SJSA1 (cell line): Measurements from ENCODE around the gene ADAMTS2. TPM values are rescaled to one million over a fixed set of nuclear protein-coding genes. Genes with fewer than 3 reads are reported as not detected.

Experiments
- DNase-seq, 2 experiments: peaks; one replicate each; pipeline ENCODE4 v3.0.0-alpha.2; 2015 to 2020; ENCODE audit warnings: low spot score in 2 of 2, low read depth in 1 of 2
- H3K27ac ChIP-seq: fragments of 250-450 bp; sonication (Bioruptor Pico); 2 replicates; pipeline ENCODE4 v1.5.1; 2020; ENCODE audit warnings: mild to moderate bottlenecking, moderate library complexity
- H3K27me3 ChIP-seq: fragments of 250-450 bp; sonication (Bioruptor Pico); replicated peaks from 2 replicates; pipeline ENCODE4 v1.5.1; 2020; ENCODE audit warnings: mild to moderate bottlenecking, moderate library complexity
- H3K36me3 ChIP-seq: fragments of 250-450 bp; sonication (Bioruptor Pico); 2 replicates; pipeline ENCODE4 v1.5.1; 2020; ENCODE audit warnings: mild to moderate bottlenecking
- H3K4me1 ChIP-seq: fragments of 250-450 bp; sonication (Bioruptor Pico); replicated peaks from 2 replicates; pipeline ENCODE4 v1.6.1; 2021; ENCODE audit warnings: mild to moderate bottlenecking
- H3K4me3 ChIP-seq: fragments of 250-450 bp; sonication (Bioruptor Pico); 2 replicates; pipeline ENCODE4 v1.5.1; 2020; ENCODE audit warnings: mild to moderate bottlenecking
- H3K9me3 ChIP-seq: fragments of 250-450 bp; sonication (Bioruptor Pico); replicated peaks from 2 replicates; pipeline ENCODE4 v1.5.1; 2020; ENCODE audit warnings: mild to moderate bottlenecking
- total RNA-seq: library from RNA; depleted of rRNA; stranded (reverse); fragments of >200 nt; shearing (Covaris generic); gene quantifications from 2 replicates; pipeline ENCODE4 v1.2.3, GENCODE V29; 2014

Gene ADAMTS2
- total RNA-seq, 1 experiment from 2014 or later = 4.9 TPM

DNA sequence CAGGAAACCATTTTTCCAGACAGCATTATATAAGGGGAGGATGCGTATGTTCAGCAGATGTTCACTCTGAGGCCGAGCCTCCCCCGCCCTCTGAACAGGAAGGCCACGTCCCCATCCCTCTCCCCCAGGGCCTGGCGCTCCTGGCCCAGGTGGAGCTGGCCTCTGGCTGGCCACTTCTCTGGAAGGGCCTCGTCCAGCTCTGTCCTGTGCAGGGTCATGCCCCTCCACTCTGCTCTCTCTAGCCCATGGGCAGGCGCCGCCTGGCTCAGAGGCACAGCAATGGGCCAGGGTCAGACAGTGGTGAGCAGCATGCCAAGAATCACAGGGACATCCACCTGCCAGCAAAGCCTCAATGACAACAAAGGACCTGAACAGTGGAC, 34.2 kb downstream of the ADAMTS2 start:
- Histone ChIP-seq H3K9me3 (peaks cover 58% of the 10 kb centered on the region), H3K4me3 (no peak overlapping the region), H3K27me3 (no peaks in the 10 kb centered on the region), H3K36me3 (no peaks in the 10 kb centered on the region), H3K4me1 (no peaks in the 10 kb centered on the region), H3K27ac (no peak overlapping the region)
- no peak for DNase-seq

DNA sequence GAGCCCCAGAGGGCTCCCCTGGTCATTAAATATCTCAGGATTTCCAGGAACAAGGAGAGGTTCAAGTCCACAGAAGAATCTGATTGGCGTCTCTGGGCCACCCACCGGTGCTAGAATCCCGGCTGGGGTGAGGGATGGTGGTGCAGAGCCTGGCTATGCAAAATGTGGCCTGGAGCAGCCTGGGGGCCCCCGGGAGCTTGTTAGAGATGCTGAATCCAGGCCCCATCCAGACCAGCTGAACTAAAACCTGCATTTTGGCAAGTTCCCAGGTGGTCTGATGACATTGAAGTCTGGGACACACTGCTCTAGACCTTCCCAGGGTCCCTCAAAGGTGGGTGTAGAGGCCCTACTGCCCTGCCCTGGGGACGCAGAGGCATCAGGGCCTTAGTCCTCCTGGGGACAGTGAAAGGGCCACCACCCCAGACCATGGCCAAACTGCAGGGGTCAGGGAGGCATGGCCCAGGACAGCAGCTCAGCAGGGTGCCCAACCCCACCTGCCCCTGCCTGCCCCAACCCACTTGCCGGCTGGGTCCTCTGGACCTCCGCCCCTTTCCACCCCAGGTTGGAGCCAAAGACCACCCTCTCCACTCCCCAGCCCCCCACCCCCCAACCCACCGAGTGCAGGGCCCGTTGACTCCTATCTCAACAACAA, 34.7 kb downstream of the ADAMTS2 start:
- Histone ChIP-seq H3K27me3 (no peaks in the 10 kb centered on the region), H3K9me3 (peaks cover 54% of the 10 kb centered on the region), H3K4me3 (no peak overlapping the region), H3K27ac (no peak overlapping the region), H3K36me3 (no peaks in the 10 kb centered on the region), H3K4me1 (no peaks in the 10 kb centered on the region)
- no peak for DNase-seq

DNA sequence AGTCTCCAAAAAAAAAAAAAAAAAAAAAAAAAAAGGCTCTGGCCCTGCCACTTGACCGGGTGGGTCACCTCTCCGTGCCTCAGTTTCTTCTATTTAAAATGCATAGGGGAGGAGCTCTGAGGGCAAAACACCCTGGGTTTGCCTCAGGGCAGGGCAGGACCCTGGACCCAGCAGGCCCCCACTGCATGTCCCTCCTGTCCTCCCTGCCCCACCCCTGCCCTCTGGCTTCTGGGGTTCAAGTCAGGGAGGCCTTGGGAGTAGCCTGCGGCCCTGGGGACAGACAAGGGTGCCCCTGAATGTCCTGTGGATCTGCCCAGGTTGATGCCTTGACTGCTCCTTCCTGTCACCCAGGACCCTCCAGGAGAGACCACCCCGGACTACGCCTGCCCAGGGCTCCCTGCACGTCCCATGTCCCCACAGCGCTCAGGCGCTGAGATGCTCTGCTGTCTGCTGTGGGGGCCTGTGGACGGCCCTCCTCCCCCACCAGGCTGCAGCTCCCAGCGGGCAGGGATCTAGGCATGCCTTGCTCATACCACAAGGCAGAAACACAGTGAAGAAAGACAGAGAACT, 35.4 kb downstream of the ADAMTS2 start:
- no peaks in the 10 kb centered on the region for H3K36me3 ChIP-seq
- H3K9me3 ChIP-seq = peaks cover 49% of the 10 kb centered on the region
- no peaks in the 10 kb centered on the region for H3K4me1 ChIP-seq
- H3K27ac ChIP-seq = no peak overlapping the region
- H3K4me3 ChIP-seq = no peak overlapping the region
- DNase-seq = no peak
- H3K27me3 ChIP-seq = no peaks in the 10 kb centered on the region

DNA sequence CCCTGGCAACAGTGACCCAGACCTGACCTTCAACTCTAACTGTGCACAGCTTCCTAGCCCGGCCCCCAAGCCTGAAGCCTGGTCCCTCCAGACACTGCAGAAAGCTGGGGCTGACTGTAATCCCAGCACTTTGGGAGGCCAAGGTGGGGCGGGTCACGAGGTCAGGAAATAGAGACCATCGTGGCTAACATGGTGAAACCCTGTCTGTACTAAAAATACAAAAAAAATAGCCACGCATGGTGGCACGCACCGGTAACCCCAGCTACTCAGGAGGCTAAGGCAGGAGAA, 35.9 kb downstream of the ADAMTS2 start:
- Histone ChIP-seq H3K36me3 (no peaks in the 10 kb centered on the region), H3K27ac (no peak overlapping the region), H3K9me3 (peaks cover 46% of the 10 kb centered on the region), H3K4me1 (no peaks in the 10 kb centered on the region), H3K27me3 (no peaks in the 10 kb centered on the region), H3K4me3 (no peak overlapping the region)
- no peak for DNase-seq

DNA sequence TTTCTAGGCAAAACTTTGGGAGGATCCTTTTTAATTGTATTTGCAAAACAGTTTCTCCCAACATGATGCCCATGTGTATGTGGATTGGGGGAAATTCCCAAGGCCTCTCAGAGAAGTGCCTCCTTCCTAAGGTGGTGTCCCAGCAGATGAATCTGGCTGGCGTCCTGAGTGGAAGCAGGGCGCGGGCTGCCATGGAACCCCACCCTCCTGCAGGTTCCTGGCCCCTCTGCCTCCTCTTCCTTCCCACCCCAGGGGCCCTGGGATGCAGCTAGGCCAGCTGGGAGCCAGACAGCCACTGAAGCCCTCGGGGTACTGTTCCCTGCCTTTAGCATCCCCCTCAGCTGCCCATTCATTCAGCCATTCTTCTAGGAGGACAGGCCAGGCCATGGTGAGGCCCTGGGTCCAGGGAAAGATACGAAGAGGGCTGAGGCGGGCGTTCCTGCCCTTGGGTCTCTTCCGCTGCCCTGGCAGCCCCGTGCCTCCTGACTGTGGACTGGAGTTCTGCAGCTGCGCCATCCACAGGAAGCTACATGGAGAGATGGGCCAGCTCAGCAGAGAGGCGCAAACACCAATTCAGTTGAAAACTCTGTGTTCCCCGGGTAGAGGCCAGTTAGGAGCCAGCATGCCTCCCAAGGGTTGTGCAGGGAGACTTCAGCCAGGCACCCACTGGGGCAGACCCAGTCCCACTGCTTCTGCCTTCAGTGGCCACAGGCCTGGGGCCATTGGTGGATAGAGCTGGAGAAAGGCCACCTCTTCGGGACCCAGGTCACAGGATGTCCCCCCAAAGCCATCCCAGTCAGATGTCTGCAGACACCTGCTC, 36.5 kb downstream of the ADAMTS2 start:
- peaks cover 48% of the 10 kb centered on the region for H3K9me3 ChIP-seq
- no peak overlapping the region for H3K4me3 ChIP-seq
- no peaks in the 10 kb centered on the region for H3K27me3 ChIP-seq
- H3K4me1 ChIP-seq = peaks cover 2% of the 10 kb centered on the region; the same call in 1 of the 2 replicates
- no peaks in the 10 kb centered on the region for H3K36me3 ChIP-seq
- DNase-seq = no peak
- H3K27ac ChIP-seq = no peak overlapping the region

DNA sequence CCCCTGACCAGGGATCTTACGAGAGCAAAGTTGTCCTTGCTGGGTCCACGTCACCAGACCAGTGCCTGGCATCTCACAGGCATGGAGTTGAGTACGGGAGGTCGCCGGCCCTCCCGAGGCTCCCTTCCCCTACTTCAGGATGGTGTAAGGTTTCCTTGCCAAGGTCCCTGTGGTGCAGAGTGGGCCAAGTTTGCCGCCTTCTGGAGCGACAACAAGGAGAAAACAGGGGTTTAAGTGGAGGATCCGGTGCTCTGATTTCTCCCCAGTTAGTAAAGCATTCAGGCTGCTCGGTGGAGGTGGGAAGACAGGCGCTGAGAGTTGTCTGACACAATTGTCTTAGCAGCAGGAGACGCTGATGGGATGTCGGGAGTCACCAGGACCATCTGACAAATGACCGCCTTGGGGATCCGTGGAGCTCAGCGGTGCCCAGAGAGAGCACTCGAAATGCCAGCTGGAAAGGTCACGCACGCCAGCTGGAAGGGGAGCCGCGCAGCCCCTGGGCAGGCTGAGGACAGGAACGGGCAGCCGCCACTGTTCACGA, 37.3 kb downstream of the ADAMTS2 start:
- H3K36me3 ChIP-seq = no peaks in the 10 kb centered on the region
- H3K9me3 ChIP-seq = peaks cover 55% of the 10 kb centered on the region
- H3K27ac ChIP-seq = no peak overlapping the region
- no peak overlapping the region for H3K4me3 ChIP-seq
- H3K27me3 ChIP-seq = no peaks in the 10 kb centered on the region
- H3K4me1 ChIP-seq = peaks cover 9% of the 10 kb centered on the region; the same call in 1 of the 2 replicates
- DNase-seq = no peak

DNA sequence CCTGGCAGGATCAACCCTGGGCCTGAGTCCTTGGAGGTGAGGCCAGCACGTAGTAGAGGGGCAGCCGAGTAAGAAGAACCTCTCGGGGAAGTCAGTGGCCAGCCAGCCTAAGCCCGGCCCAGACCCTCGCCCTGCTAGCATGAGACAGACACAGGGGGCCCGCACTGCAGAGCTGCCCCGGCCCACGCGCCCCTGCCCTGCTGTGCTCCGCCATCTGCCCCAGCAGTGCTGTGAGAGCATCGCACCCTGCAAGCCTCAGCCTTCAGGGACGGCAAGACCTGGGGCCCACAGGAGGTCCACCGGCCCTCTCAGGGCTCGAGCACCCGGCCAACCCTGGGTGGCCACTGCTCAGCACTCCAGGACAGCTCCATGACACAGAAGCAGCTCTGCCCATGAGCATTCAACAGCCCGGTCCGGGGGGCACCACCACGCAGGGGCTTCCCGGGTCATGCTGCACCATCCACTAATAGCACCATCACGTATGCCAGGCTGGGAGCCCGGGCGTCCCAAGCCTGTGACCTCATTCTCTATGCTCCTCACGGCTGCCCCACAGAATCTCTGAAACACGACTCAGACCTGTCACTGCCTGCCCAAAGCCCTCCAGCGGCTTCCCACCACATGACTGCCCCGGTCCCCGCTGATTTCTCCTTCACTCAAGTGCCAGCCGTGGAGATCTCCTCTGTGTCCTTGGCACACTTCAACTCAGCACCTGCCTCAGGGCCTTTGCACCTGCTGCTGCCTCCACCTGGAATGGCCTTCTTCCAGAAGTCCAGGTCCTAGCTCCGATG, 38.1 kb downstream of the ADAMTS2 start:
- Histone ChIP-seq H3K4me1 (peaks cover 9% of the 10 kb centered on the region; the same call in 1 of the 2 replicates), H3K27ac (no peak overlapping the region)
- DNase-seq = no peak

DNA sequence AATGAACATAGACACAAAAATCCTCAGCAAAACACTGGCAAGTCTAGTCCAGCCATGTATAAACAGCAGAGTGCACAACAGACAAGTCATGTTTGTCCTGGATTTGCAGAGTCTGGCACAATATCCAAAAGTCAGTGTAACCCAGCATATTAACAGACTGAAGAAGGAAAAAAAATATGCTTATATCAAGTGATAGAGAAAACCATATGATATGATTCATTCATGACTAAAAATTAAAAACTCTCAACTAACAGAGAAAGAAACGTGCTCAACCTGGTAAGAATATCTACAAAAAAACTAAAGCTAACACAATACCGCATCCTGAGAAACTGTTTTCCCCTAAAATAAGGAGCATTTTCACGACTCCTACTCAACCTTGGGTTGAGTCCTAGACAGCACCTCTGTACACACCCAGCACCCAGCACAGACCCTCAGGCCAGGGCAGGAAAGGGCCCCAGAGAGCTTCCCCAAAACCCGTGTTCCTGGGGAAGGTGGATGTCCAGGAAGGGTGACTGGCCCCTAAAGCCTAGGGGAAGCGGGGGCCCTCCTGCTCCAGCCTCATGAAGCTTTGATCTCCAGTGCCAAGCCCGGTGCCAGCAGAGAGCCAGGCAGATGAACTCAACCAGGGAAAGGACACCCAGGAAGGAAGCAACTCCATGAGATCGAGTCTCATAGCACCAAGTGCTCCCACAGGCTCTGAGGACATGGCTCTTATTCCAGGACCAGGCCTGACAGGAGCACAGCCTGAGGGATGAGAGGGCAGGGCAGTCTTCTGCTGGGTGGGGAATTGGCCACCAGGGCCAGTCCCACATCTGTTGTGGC, 38.9 kb downstream of the ADAMTS2 start:
- DNase-seq = no peak
- Histone ChIP-seq H3K27me3 (no peaks in the 10 kb centered on the region), H3K9me3 (peaks cover 52% of the 10 kb centered on the region), H3K36me3 (no peaks in the 10 kb centered on the region), H3K27ac (no peak overlapping the region), H3K4me3 (no peak overlapping the region), H3K4me1 (peaks cover 9% of the 10 kb centered on the region; the same call in 1 of the 2 replicates)

More for the DNA sequence above, 38.1 kb downstream of the ADAMTS2 start:
- Histone ChIP-seq H3K9me3 (peaks cover 51% of the 10 kb centered on the region), H3K4me3 (no peak overlapping the region), H3K27me3 (no peaks in the 10 kb centered on the region), H3K36me3 (no peaks in the 10 kb centered on the region)

DNA sequence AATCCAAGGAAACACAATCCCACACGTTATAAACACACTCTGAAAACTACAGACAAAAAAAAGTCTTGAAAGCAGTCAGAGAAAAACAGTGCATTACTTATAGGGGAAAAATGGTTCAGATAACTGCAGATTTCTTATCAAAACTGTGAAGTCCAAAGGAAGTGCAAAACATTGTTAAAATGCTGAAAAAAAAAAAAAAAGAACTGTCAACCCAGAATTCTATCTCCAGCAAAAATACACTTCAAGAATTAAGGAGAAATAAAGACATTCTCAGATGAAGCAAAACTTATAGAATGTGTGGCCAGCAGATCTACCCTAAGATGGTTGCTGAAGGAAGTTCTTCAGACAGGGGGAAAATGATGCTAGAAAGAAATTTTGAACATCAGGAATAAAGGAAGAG, 40.4 kb downstream of the ADAMTS2 start:
- H3K9me3 ChIP-seq = peaks cover 54% of the 10 kb centered on the region
- H3K4me1 ChIP-seq = peaks cover 9% of the 10 kb centered on the region; the same call in 1 of the 2 replicates
- no peak overlapping the region for H3K4me3 ChIP-seq
- H3K27me3 ChIP-seq = no peaks in the 10 kb centered on the region
- no peaks in the 10 kb centered on the region for H3K36me3 ChIP-seq
- DNase-seq = no peak
- H3K27ac ChIP-seq = peak overlapping the region; percentile 18

DNA sequence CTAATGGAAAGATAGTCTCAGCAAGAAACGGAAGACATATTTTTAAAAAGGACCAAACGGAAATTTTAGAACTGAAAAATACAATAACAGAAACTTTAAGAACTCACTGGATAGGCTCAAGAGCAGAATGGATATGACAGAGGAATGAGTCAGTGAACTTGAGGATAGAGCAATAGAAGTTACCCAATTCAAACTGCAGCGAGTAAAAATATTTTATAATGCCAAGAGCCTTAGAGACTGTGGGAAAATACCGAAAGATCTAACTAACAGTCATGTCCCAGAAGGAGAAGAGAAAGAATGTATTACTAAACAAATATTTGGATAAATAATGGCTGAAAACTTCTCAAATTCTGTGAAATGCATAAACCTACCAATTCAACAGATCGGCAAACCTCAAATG, 40.8 kb downstream of the ADAMTS2 start:
- peak overlapping the region; percentile 66 for H3K27ac ChIP-seq
- H3K9me3 ChIP-seq = peaks cover 52% of the 10 kb centered on the region
- no peaks in the 10 kb centered on the region for H3K27me3 ChIP-seq
- peaks cover 9% of the 10 kb centered on the region; the same call in 1 of the 2 replicates for H3K4me1 ChIP-seq
- no peak overlapping the region for H3K4me3 ChIP-seq
- peak in 1 of 2 experiments; percentile 25 for DNase-seq
- H3K36me3 ChIP-seq = no peaks in the 10 kb centered on the region

DNA sequence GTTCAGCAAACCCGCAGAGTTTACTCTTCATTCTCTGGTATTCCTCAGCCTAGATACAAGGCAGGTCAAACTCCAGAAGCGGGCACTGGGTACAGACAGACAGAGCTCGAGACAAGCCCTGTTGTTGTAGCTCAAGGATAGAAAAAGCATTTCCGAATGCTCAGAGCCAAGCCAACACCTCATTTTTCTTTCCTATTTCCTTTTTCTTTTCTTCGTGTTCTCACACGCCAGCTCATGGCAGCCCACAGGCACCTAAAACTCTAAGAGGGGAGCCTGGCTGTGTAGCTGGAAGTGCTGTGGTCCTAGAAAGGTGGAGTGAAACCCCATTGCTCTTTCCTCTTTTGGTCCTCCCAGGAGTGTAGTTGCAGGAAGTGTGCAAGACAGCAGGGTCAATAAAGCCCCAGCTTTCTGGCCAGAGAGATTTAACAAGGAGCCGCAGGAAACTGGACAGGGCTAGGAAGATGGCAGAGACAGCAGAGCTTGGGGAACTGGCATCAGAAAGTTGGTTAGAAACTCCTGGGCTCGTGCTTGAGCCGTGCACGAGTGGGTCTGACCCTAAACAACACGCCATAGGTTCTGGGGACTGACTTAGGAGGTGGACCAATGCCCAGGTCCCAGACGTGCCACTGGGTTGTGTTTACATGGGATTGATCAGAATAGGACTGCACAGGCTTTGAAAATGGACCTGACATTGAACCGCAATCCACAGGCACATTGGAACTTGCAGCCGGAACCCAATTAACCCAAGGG, 41.6 kb downstream of the ADAMTS2 start:
- no peak overlapping the region for H3K4me3 ChIP-seq
- no peaks in the 10 kb centered on the region for H3K36me3 ChIP-seq
- H3K27ac ChIP-seq = peak overlapping the region; percentile 66
- no peaks in the 10 kb centered on the region for H3K27me3 ChIP-seq
- DNase-seq = no peak
- peaks cover 47% of the 10 kb centered on the region for H3K9me3 ChIP-seq
- peaks cover 9% of the 10 kb centered on the region; the same call in 1 of the 2 replicates for H3K4me1 ChIP-seq

DNA sequence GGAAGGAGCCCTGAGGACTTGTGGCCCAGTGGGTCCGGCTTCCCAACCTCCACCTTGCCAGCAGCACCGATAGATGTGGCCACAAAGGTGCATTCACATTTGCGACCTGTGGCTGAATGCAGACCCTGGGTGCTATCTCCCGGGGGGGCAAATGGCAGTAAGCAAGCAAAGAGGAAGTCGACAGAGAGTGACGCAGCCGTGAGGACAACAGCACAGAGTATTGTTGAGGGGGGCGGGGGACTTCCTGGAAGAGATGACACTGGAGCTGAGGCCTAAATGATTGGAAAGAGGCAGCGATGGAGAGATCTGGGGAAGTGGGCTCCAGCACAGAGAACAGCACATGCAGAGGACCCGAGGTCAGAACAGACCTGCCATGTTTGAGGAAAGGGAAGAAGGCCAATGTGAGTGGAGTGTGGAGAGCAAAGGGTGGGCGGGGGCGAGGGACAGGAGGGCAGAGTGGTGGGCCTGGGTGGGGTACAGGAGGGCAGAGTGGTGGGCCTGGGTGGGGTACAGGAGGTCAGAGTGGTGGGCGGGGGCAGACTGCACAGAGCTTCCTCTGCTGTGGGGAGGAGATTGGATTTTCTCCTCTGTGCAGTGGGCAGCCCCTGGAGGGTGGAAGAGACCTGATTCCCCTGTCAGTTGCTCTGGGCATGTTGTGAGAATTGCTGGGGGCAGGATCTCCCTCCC, 42.6 kb downstream of the ADAMTS2 start:
- Histone ChIP-seq H3K9me3 (peaks cover 49% of the 10 kb centered on the region), H3K27ac (no peak overlapping the region), H3K36me3 (no peaks in the 10 kb centered on the region), H3K4me3 (no peak overlapping the region), H3K27me3 (no peaks in the 10 kb centered on the region), H3K4me1 (peaks cover 9% of the 10 kb centered on the region; the same call in 1 of the 2 replicates)
- no peak for DNase-seq
